Stimulated activated CD4-positive, alpha-beta T cell treated with anti-CD3 and anti-CD28 coated beads, Interleukin-1b, Interleukin-23, amount 100 ng/mL, for 48 hours (primary cell): ENCODE data around the gene CP.
"Not testable (repeated sequence)": the region's sequence is repeated elsewhere in the genome, so short reads cannot be mapped to it uniquely, and the experiment has no call there.

Experiments
- DNase-seq: peaks from one replicate; pipeline ENCODE4 v3.0.0-alpha.2; 2020

CP gene

GRCh38 chr3:149221783-149222517, at the start of gene CP:
TSS of gene CP (minus strand) at chr3:149221829. CDS start at chr3:149221792, 37 bp downstream.
- DNase-seq = no peak

GRCh38 chr3:149270180-149270579, 48.6 kb upstream of the CP start:
- no peak for DNase-seq

DNA sequence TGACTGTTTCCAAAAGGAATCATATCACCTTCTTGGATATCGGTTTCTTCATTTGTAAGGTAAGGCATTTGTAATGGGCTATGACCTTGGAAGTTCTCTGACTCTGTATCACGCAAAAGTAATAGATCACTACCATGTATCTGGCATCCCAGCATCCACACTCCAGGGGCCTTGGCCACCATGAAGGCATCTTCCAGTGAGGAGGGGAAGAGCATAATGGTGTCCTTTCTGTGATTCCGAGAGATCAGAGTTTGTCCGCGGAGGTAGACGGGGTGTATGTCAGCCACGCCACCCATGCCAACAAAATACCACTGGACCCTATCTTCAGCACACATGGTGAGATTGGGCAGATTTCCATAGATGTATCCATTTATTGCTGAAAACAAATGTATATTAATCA, 48.1 kb upstream of the CP start:
- DNase-seq = no peak

DNA sequence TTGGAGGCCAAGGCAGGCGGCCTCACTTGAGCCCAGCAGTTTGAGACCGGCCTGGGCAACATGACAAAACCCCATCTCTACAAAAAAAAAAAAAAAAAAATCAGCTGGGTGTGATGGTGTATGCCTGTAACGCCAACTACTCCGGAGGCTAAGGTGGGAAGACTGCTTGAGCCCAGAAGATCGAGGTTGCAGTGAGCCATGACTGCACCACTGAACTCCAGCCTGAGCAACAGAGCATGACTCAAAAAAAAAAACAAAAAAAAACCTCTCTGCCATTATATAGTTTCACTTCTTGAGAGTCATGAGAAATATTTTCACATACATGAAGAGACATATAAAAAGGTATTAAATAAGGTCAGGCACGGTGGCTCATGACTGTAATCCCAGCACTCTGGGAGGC, 45.9 kb upstream of the CP start:
- no peak for DNase-seq

DNA sequence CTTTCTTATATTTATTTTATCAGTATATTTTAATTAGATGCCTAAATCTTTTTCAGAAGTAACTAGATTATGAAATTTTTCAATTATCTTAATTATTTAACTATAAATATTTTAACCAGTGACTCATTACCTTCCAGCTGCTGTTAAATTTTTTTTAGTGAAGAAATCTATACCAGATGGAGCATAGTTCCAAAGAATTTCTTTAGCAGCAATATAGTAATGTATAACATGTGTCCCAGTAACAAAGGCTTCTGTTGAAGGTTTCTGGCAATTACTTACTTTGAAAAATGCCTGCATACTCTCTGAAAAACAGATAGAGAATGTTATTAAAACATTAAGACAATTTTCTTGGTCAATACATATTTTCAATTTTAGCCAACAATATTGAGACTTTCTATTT, 45.1 kb upstream of the CP start:
- DNase-seq = no peak

- no peak for DNase-seq
Measured at GRCh38 chr3:149263856-149264255, 42.2 kb upstream of the CP start.

DNA sequence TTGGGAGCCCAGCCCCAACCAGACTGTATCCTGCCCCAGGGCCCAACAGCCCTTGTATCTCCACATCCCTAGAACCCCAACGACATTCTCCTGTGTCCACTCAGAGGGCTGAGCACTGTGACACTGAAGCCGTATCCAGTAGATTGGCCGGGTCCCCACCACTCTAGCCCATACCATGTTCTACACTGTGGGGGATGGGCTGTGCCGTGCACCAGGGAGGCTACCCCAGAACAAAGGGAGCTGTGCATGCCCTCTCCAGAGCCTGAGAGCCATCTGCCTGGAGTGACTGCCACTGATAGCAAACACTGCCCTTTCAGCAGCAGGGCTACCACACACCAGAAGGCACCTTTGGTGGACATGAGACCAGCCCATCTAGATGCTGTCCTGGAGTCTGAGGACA, 37.1 kb upstream of the CP start:
- no peak for DNase-seq

DNA sequence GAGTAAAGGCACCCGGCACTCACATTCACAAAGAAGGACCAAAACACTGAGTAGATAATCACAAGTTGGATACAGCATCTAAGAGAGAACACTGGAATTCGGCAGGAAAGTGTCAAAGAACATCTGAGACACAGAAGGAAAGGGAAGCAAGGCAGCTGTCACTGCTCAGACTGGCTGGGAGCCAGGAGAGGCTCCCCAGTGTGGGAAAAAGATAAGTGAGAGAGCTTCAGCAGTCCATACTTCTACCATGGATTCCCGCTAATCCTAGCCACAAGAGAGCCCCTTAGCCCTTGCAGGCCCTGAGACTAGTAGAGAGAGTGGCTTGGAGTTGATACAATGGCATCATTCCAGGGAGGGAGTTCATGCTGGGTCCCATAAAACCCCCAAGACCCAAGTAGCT, 36.7 kb upstream of the CP start:
- DNase-seq = no peak

- DNase-seq = no peak
Measured at GRCh38 chr3:149252272-149252671, 30.6 kb upstream of the CP start.

DNA sequence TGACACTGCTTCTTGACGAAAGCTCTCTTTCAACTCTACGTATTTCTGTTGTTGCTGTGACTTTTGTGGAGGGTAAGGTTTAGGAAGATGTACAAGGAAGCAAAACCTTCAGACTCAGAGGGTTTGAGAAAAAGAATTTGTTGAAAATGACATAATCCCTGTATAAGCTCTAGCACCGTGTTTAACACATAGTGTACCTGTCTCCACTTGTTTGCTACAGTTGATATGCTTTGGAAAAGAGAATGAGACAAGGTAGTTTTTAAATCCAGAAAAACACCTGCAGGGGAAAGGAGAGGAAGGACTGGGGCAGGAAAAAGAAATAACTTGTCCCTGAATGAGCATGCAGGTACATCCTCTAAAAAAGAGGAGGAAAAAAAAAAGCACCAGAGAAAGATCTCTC, 29.6 kb upstream of the CP start:
- no peak for DNase-seq

- peak; percentile 54 for DNase-seq
Measured at GRCh38 chr3:149247929-149248691, 26.5 kb upstream of the CP start.

DNA sequence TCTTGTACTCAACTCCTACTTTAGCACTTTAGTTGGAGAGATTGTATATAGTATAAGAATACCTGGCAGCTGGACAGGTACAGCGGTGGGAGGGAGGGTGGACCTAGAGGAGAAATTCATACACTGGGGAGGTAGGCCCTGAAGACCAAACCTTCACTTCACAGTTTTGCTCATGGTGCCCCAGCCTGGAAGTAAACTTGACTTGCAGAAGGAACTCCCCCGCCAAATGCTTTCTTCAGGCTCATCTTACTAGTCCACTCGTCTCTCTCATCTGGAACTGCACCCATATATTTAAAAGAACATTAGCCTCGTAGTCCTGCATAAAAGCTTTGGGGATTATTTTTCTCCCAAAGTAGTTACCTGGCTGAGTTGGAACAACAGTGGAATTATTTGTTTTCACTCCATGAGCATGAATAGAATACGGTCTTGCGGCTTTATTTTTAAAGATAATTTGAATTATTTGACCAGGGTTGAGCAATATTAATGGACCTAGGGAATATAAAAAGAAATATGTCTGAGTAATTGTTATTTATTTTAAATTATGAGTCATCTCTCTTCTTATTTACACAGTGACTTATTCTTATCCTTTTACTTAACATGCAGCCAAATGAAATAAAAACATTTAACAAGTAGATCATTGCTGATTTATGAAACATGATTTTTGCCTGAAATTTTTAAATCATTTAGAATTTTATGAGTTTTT, 25.5 kb upstream of the CP start:
- no peak for DNase-seq

- no peak for DNase-seq
Measured at GRCh38 chr3:149245738-149246451, 24.3 kb upstream of the CP start.

DNA sequence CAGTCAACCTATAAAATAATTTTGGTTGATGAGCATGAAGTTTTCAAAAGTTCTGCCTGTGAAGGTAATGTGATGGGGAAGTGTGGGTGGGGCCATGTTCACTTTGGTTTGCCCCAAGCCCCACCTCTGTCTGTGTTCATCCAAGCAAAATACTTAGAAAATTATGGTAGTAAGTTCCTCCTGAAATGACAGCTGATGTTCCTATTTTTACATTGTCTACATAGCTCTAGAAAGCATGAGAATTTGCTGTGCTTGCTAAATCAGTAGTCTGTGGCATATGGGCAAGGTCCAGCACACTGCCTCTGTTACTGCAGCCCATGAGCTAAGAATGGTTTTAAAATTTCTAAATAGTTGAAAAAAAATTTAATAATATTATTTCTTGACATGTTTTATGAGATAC, 21.9 kb upstream of the CP start:
- DNase-seq = no peak

DNA sequence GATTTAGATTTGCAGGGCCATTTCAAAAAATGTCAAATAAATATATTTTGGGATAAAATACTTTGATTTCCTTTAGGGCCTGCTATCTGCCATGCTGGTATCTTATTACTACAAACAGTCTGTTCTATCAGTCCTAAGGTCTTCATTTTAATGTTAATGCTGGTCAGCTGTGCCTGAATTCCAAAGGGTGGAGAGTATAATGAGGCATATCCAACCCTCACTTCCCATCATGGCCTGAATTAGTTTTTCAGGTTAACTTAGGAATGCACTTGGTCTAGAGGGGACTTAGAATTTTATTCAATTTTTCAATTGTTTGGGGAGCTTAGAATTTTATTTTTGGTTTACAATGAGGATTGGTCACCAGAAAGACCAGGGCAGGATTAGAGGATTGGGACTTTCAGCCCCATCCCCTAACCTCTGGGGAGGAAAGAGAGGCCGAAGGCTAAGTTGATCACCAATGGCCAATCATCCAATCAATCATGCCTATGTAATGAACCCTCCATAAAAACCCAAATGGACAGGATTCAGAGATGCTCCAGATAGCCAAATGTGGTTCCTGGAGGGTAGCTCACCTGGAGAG, 17.8 kb upstream of the CP start:
- no peak for DNase-seq

DNA sequence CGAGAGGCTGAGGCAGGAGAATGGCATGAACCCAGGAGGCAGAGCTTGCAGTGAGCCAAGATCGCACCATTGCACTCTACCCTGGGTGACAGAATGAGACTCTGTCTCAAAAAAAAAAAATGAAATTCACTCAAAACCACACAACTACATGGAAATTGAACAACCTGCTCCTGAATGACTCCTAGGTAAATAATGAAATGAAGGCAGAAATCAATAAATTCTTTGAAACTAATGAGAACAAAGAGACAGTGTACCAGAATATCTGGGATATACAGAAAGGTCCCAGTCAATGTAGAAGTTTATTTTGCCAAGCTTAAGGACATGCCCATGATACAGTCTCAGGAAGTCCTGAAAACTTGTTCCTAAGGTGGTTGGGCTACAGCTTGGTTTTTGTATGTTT, 16.6 kb upstream of the CP start:
- DNase-seq = not testable (repeated sequence)

DNA sequence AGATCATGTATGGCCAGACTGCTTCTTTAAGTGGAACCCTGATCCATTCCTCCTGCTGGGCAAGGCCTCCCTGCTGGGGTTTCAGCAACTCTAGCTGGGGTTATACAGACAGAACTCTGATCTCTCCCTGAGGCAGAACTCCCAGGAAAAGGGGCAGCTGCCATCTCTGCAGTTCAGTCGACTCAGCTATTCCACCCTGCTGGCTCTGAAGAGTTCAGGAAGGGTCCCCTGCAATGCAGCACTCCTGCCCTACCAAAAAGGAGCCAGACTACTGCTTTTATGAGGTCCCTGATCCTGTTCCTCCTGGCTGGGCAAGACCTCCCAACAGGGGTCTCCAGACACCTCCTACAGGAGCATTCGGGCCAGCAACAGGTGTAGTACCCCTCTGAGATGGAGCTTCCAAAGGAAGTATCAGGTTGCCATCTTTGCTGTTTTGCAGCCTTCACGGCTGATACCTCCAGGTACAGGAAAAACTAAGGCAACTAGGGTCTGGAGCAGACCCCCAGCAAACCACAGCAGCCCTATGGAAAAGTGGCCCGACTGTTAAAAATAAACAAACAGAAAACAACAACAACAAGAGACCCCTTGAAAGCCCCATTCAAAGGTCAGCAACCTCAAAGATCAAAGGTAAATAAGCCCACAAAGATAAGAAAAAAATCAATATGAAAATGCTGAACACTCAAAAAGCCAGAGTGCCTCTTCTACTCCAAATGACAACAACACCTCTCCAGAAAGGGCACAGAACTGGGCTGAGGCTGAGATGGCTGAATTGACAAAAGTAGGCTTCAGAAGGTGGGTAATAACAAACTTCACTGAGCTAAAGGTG, 14.2 kb upstream of the CP start:
- no peak for DNase-seq

DNA sequence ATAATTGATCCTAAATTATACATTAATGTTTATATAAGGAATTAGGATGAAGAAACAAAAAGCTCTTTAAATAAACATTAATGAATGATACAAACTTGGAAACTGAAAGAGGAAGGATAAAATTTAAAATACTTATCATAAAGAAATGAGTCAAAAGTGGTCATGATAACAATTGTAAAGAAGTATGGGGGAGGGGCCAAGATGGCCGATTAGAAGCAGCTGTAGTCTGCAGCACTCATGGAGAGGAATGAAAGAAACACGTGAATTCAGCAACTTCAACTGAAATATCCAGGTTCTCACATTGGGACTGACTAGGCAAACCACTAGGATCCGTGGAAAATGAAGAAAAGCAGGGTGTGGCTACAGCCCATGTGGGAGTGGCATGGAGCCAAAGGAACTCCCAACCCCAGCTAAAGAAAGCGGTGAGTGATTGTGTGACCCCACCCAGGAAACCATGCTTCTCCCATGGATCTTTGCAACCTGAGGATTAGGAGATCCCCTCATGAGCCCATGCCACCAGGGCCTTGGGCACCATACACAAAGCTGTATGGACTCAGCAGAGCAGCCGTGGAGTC, 13.1 kb upstream of the CP start:
- no peak for DNase-seq

DNA sequence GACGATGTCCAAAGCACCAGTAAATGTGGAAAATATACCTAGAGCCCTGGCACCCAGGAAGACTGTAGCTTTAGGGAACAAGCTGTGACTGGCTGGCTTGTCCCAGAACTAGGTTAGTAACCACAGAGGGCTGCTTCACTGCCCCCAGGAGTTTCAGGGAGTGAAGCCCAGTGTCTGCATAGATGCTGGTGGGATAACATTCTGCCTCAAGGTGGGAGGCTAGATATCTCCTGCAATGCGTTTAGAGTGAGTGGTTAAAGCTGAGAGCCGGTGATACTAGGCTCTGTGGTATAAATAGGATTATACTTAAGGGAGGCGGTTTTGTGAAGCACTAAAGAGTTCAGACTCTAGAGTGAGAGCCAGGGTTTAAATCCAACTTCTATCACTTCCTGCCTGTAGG, 11.7 kb upstream of the CP start:
- DNase-seq = no peak

DNA sequence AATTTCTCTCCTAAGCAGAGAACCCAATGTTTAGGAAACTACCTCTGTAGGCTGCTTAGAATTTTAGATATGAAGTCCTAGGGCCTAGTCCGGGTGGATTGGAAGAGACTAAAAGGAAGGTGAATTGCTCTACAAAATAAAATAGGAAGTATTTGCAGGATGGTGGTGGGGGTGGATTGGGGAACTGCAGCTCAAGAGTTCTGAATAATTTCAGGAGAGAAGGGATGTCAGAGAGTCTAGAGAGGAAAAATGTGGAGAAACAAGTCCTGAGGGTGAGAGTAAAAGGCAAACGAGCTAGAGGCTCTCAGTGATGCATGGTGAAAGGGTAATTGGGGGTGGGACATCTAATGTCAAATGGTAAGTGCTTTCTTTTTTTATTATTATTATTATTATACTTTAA, 10.2 kb upstream of the CP start:
- DNase-seq = no peak

GRCh38 chr3:149227591-149228268, 6.1 kb upstream of the CP start:
- DNase-seq = no peak
